Measurements from ENCODE around the gene CACNG8.
"Not testable (repeated sequence)": the region's sequence is repeated elsewhere in the genome, so short reads cannot be mapped to it uniquely, and the experiment has no call there.

Gene CACNG8

GRCh38 chr19:54035215-54036178 lies 72.8 kb downstream of the CACNG8 start:
- no peak for DNase-seq (ENCODE audit: low spot score)

DNA sequence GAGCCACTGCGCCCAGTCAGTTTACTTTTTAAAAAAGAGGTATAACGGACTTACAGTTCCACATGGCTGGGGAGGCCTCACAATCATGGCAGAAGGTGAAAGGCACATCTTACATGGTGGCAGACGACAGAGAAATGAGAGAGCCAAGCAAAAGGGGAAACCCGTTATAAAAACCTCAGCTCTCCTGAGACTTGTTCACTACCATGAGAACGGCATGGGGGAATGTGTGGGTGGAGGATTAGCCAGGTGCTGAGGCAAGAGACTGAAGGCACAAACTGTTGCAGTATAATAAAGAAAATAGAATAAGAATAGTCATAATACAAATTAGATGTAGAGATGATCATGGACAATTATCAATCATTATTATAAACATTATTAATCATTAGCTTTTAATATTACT lies 73.8 kb downstream of the CACNG8 start:
- DNase-seq (ENCODE audit: low spot score), result not testable (repeated sequence)
